NCI-H460 (cell line): ENCODE measurements around the gene MRPL51. TPM values are rescaled to one million over a fixed set of nuclear protein-coding genes. Genes with fewer than 3 reads are reported as not detected.

ENCODE experiments used
- DNase-seq: peaks from one replicate; pipeline ENCODE4 v3.0.0-alpha.2; 2016; ENCODE audit warnings: low read depth; ENCODE audit errors: extremely low read depth
- total RNA-seq: library from RNA; depleted of rRNA; stranded (reverse); fragments of >200 nt; shearing (Covaris generic); gene quantifications from 2 replicates; pipeline ENCODE4 v1.2.3, GENCODE V29; 2014

MRPL51 gene
- total RNA-seq, 1 experiment from 2014 or later = 150 TPM

DNA sequence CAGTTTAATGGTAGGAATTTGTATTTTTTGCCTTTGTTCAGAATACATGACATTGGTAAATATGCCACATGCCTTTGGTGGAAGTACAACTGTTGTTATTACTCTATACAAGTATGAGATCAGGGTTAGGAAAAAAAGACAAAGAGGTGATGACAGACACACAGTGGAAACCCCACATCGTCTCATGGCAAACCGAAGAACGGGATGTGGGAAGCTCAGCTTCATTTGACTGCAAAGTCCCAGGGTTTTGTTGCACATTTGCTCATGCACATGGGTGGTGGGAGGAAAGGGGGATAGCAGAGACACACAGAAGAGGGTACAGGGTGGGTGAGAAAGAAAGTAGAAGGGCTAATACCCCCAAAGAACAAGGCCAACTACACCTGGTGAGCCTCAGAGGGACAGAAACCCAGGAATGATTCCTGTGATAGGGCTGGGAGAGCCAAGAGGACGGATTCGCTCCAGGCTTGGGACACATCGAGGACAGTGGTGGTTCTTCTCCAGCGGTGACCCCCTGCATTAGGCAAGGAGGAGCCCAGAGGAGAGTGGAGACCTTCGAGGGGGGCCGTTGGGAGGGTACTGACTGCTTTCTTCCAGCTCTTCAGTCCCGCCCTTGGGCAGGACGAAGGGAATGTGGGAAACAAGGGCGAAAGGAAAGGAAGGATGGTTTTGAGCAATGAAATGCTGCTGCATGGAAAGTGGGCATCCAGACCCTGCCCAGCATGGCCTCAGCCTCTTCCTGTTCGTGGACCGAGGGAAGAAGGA, 30.6 kb downstream of the MRPL51 start:
- no peak for DNase-seq

DNA sequence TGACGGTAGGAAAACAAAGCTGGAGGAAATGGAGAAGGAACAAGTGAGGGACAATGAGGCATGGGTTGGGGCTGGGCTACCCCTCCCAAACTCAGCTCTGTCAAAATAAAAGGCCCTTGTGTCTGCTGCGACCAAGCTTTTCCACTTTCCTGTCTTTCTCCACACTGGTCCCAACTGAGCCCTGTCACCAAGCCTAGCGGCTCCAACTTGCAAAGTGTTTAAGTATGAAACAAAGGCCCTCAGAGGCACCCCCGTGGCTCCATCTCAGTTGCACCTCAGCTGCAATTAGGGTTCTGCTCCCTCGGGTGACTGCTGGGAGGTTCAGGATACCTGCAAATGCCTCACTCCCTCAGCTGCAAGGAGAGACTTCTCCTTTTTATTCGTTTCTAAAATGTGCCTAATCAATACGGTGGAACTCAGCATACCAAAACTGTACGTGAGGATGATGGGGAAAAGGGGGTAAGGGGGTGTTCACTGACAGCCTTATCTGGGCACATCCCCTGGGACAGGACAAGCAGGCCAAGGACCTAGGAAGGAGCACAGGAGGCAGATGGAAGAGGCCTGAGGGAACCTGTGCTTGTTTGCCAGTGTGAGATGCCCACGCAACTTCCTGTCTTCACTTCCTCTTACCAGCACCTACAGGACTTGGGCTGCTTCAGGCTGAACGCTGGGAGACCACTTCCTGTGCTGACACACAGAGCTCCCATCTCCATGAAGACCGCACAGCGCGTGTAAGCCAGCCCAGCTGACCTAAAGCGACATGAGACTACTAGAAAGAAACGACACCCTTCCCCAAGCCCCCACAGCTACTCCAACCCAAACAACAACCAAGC, 31.4 kb downstream of the MRPL51 start:
- no peak for DNase-seq

DNA sequence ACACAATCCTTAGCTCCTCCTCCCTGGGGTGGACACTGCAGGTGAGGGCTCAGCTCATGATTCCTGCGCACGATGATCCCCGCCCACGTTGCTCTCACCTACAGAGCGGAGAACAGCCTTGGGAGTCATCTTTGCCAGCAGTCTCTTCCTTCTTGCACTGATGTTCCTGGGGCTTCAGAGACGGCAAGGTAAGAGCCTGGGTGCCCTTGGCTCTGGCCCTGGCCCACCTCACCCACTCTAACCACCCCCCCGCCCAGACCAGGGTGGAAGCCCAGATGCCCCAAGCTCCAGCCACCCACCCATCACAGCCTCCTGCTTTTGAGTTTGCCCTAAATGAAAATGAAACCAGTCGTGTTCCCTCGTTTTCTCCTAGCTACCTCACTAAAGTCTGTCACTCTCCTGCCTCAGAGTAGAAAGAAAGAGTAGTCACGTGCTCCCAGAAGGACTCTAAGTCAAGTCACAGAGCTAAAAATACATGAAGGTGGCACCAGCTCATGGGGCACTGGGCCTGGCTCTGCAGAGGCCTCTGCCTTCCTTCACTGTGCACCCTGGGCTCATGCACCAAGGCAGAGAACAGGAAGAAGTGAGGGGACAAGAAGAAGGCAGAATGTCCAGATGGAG, 32.2 kb downstream of the MRPL51 start:
- no peak for DNase-seq

DNA sequence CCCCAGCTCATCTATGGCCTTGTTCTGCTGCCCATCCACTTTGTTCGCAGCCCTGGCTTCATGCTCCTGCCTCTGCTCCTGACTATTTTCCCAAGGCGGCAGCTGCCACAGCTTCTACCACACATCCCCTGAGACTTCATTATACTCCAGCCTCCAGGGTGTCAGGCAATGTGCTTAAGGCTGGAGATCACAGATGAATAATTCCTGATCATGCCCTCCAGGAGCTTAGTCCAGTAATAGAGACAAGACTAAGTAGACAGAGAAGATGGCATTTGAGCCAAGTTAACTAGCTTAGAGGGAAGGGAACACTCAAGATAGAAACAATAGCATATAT, 34.1 kb downstream of the MRPL51 start:
- DNase-seq = no peak

DNA sequence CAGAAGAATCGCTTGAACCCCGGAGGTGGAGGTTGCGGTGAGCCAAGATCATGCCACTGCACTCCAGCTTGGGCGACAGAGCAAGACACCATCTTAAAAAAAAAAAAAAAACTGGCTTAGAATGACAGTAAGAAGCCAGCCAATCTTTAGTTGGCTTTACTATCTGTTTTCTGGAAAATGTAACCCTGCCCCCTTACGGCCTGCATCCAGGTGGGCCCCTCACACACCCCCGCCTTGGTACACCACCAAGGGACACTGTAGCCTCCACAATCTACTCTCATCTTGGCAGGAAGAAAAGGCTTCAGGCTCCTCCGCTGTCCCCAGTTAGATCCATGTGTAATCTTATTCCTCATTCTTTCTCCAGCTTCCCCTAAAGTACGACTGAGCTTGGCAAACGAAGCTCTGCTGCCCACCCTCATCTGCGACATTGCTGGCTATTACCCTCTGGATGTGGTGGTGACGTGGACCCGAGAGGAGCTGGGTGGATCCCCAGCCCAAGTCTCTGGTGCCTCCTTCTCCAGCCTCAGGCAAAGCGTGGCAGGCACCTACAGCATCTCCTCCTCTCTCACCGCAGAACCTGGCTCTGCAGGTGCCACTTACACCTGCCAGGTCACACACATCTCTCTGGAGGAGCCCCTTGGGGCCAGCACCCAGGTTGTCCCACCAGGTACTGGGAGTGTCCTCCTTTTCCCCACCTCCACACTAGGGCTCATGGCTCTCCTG, 34.6 kb downstream of the MRPL51 start:
- no peak for DNase-seq

DNA sequence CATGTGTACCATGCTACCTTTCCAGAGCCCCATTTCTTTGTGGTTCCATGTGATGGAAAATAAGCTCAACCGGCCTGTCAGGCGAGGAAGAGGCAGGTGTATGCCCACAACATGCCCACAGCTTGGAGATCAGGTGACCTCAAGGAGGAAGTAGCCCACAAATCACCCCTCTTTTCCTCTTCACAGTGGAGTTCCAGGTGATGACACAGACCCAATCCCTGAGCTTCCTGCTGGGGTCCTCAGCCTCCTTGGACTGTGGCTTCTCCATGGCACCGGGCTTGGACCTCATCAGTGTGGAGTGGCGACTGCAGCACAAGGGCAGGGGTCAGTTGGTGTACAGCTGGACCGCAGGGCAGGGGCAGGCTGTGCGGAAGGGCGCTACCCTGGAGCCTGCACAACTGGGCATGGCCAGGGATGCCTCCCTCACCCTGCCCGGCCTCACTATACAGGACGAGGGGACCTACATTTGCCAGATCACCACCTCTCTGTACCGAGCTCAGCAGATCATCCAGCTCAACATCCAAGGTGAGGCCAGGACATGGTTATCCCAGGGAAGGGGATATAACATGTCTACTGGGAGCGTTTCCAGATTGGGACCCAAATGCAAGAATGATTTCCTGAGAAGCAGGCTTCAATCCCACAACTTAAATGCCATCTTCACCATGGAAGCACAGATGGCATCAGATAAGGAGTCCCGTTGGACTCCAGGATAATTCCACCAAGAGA, 35.7 kb downstream of the MRPL51 start:
- no peak for DNase-seq

DNA sequence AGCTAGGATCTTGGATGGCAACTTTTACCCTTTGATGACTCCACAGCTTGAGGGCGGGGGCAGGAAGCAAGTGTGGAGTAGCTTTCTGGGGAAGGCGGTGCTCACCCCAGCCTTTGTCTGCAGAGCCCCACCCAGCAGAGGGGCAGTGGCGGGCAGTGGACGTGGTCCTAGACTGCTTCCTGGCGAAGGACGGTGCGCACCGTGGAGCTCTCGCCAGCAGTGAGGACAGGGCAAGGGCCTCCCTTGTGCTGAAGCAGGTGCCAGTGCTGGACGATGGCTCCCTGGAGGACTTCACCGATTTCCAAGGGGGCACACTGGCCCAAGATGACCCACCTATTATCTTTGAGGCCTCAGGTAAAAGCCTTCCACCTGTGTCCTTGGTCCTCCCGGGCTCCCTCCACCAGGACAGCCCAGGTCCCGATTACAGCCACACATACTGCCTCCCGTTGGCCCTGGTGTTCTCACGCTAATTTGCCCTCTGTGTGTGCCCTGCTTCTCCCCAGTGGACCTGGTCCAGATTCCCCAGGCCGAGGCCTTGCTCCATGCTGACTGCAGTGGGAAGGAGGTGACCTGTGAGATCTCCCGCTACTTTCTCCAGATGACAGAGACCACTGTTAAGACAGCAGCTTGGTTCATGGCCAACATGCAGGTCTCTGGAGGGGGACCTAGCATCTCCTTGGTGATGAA, 40.0 kb downstream of the MRPL51 start:
- DNase-seq = no peak

DNA sequence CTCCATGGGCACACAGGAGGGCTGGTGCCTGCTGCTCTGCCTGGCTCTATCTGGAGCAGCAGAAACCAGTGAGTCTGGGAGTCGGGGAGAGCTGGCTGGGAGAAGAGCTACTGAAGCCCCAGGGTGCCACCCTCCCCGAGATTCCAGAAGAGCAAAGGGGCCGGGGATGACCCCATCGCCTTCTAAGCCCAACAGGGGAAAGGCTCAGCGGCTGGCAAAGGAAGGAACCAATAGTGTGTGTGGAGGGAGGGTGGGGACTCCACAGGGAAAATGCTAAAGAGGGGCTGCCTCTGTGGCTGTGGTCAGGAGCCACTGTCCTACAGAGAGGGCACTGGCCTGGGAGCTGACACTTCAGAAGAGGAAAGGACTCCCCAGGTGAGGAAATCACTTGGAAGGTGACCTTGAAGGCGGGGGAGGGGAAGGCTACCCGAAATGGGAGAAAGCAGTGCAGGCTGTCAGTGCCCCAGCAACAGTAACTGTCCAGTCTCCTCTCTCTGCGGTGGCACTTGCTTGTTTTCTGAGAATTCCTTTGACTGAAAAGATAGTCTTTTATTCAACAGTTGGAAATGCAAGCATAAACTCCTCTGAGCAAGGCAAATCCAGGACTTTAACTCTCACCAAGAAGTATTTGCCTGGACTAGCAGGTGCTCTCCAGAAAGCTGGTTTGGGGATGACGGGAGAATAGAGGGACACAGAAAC, 40.7 kb downstream of the MRPL51 start:
- DNase-seq = no peak

DNA sequence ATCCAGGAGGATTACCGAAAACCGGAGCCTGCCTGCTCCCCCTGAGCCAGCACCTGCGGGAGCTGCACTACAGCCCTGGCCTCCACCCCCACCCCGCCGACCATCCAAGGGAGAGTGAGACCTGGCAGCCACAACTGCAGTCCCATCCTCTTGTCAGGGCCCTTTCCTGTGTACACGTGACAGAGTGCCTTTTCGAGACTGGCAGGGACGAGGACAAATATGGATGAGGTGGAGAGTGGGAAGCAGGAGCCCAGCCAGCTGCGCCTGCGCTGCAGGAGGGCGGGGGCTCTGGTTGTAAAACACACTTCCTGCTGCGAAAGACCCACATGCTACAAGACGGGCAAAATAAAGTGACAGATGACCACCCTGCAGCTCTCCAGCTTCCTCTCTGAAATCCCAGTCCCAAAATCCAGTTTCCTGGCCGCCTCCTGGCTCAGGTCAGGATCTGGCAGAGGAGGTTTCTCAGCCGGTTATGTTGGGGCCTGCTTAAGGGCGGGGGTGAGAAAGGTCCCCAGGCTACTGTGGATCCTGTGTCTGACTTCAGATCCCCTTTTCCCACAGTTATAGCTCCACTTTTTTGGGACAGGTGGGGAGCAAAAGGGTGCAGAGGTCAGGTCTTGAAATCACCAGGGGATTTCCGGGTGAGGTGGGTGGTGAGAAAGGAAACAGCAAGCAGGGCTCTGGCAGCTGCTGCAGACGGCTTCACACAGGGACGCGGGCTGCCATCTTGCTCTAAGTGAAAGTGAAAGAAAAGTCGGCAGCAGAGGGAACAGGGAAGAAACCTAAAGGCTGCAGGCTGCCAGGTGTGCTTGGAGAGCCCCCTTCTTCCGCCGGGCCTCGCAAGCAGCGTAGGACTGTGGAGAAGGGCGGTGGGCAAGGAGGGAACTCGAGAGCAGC, 41.5 kb downstream of the MRPL51 start, which contains the start of gene TAPBPL:
Gene TAPBPL, plus strand, starts transcription at position 695 of the 897 bp plus-strand sequence. CDS start 207 bp downstream, outside the sequence.
- peak; percentile 51 for DNase-seq

DNA sequence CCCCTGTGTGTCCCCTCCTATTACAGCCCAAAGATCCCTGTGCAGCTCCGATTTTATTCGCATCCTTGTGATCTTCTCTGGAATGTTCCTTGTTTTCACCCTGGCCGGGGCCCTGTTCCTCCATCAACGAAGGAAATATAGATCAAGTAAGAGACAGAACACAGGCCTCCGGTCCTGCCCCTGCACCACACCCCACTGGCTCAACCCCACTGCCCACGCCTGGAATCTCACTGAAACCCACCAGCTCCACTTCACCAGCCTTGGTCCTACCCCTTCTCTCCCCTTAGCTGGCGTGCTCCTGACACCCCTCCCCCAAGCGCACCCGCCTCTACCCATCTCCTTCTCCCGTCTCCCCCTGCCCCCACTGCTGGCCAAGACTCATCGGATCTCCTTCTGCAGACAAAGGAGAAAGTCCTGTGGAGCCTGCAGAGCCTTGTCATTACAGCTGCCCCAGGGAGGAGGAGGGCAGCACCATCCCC, 42.2 kb downstream of the MRPL51 start:
- DNase-seq = no peak

DNA sequence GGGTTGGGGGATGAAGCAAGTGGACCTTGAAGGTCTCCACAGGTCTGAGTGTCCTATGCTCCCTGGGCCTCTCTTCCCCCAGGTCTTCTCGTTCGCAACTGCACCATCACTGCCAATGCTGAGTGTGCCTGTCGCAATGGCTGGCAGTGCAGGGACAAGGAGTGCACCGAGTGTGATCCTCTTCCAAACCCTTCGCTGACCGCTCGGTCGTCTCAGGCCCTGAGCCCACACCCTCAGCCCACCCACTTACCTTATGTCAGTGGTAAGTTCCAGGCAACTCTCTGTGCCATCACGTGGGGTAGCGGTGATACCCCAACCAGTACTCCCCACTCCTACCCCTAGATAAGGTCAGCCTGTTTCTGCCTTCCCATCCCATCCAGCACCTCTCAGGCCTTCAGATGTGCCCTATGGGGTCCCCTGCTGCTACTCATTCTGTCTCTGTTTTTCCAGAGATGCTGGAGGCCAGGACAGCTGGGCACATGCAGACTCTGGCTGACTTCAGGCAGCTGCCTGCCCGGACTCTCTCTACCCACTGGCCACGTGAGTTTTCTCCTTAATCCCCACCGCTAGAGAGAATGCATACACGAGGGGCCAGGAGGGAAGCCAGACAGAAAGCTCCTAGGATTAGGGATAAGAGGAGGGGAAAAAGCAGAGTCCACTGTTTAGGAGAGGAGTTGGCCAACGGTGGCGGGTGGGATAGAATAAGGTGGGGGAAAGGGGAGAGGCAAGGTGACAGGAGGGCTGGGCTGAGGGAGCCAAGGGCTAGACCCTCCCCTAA, 42.8 kb downstream of the MRPL51 start:
- DNase-seq = no peak

DNA sequence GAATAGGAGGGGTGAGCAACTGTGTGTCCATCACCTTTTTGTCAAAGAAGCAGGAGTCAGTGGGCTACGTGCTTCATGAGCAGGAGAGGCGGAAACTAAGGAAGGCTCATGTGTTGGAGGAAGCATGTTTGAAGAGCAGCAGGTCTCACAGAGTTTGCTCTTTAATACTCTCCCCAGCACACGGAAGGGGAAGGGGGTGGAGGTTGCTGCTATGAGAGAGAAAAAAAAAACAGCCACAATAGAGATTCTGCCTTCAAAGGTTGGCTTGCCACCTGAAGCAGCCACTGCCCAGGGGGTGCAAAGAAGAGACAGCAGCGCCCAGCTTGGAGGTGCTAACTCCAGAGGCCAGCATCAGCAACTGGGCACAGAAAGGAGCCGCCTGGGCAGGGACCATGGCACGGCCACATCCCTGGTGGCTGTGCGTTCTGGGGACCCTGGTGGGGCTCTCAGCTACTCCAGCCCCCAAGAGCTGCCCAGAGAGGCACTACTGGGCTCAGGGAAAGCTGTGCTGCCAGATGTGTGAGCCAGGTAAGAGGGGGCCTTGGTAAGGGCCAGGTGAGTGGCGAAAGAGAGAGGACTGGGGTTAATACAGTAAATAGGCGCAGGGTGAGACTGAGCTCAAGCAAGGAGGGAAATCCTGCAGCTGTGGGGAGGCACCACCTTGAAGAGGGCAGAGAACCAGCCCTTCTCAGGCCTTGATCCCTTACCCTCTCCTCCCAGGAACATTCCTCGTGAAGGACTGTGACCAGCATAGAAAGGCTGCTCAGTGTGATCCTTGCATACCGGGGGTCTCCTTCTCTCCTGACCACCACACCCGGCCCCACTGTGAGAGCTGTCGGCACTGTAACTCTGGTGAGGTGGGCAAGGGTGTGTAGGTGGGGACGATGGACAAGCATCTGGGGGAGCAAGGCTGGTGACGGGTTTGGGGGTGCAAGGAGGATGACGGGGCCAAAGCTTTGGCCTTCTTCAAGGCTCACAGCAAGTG, 48.1 kb downstream of the MRPL51 start, which contains the start of gene CD27:
Gene CD27, plus strand, starts transcription at position 252 of the 985 bp plus-strand sequence. Its CDS starts 141 bp downstream, at position 393.
- no peak for DNase-seq

DNA sequence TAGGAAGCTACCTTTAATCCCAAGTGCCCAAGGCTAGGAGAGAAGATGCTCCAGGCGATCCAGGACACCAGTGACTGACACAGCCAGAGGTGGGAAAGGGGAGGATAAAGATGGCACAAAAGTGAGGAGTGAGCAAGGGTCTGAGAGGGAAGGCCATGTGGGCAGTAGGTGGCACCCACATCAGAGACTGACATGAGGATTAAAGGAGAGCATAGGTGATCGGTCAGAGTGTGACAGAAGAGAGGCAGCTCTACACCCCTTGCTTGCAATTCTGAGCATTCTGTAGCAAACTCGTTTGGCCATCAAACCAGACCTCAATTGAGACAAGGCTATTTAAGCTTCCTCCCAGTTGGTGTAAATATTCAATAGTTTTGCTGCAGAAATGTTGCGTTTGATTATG, 49.0 kb downstream of the MRPL51 start:
- DNase-seq = no peak

DNA sequence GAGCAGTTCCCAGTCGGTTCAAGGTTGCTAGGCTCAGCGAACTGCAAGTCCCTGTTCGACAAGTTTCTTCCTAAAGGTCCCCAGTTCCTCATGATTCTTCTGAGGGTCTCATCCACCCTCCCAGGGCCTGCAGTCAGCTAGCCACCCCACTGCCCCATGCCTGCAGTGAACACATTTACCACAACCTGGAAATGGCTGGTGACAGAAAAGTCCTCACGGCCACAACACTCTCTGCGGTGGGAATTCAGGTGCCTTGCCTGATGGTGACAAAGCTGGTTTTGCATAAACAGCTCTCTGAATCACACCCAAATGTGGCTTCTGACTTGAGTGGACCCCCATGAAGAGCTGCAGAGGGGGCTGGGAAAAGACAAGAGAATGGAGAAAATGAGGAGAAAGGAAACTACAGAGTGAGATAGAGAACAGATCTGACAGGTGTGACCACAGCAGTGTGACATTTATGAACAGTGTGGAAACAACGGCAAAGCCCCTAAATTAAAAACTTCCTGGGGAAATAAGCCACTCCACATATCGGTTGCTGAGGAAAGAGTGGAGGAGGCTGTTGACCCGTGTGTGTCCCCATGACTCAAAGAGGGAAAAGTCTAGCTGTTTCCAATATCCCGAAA, 49.6 kb downstream of the MRPL51 start:
- DNase-seq = no peak

DNA sequence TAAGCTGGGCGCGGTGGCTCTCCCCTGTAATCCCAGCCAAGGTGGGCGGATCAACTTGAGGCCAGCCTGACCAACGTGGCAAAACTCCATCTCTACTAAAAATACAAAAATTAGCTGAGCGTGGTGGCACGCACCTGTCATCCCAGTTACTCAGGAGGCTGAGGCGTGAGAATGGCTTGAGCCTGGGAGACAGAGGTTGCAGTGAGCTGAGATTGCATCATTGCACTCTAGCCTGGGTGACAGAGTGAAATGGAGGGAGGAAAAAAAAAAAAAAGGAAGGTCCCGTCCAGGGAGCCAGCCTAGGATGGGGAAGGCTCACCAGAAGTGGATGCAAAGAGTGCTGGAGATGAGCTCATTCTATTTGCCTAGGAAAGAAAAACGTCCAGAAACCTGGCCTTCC, 50.2 kb downstream of the MRPL51 start:
- DNase-seq = no peak
